Fibroblast of skin of abdomen (primary cell): ENCODE data around the gene SLC15A2. TPM values are rescaled to one million over a fixed set of nuclear protein-coding genes. Genes with fewer than 3 reads are reported as not detected.
"Not testable (repeated sequence)": the region's sequence is repeated elsewhere in the genome, so short reads cannot be mapped to it uniquely, and the experiment has no call there.

ENCODE experiments used
- DNase-seq: peaks from one replicate; pipeline ENCODE4 v3.0.0-alpha.2; 2013
- polyA plus RNA-seq, 2 experiments: library from polyadenylated mRNA; unstranded; fragments of 120-200 nt; gene quantifications; one replicate each; pipeline ENCODE4 v1.2.1, GENCODE V29; 2013; ENCODE audit not compliant: insufficient read length in 2 of 2

SLC15A2 gene
- polyA plus RNA-seq (2013, experiment 1 of 2; ENCODE audit: insufficient read length): 0.32 TPM
- 0.16 TPM for polyA plus RNA-seq (2013, experiment 2 of 2; ENCODE audit: insufficient read length)

- no peak for DNase-seq
These were observed at the start of gene SLC15A2 for GRCh38 chr3:121894301-121894990. Gene SLC15A2 (plus strand): TSS chr3:121894401. CDS start chr3:121894477, 76 bp downstream.

- no peak for DNase-seq
These were observed 49.3 kb upstream of the SLC15A2 start for GRCh38 chr3:121844892-121845291.

GRCh38 chr3:121852256-121852655, 41.9 kb upstream of the SLC15A2 start:
- no peak for DNase-seq

GRCh38 chr3:121855555-121855954, 38.6 kb upstream of the SLC15A2 start:
- no peak for DNase-seq

- DNase-seq: not testable (repeated sequence)
These were observed 36.4 kb upstream of the SLC15A2 start for GRCh38 chr3:121857778-121858177.

- DNase-seq: not testable (repeated sequence)
These were observed 31.0 kb upstream of the SLC15A2 start for GRCh38 chr3:121863247-121863646.

GRCh38 chr3:121863801-121864200, 30.4 kb upstream of the SLC15A2 start:
- no peak for DNase-seq

GRCh38 chr3:121869736-121870135, 24.5 kb upstream of the SLC15A2 start:
- DNase-seq: no peak

- no peak for DNase-seq
These were observed 23.5 kb upstream of the SLC15A2 start for GRCh38 chr3:121870717-121871116.

GRCh38 chr3:121871430-121871829, 22.8 kb upstream of the SLC15A2 start:
- no peak for DNase-seq

GRCh38 chr3:121878411-121878810, 15.8 kb upstream of the SLC15A2 start:
- DNase-seq: no peak

- peak; percentile 7 for DNase-seq
These were observed 10.7 kb upstream of the SLC15A2 start for GRCh38 chr3:121883507-121883906.

GRCh38 chr3:121885386-121885785, 8.8 kb upstream of the SLC15A2 start:
- DNase-seq: no peak

- DNase-seq: no peak
These were observed 920 bp downstream of the SLC15A2 start for GRCh38 chr3:121895121-121895520.

GRCh38 chr3:121895736-121896135, 1.5 kb downstream of the SLC15A2 start:
- no peak for DNase-seq

GRCh38 chr3:121896823-121897222, 2.6 kb downstream of the SLC15A2 start:
- DNase-seq: no peak

- DNase-seq: no peak
These were observed 3.1 kb downstream of the SLC15A2 start for GRCh38 chr3:121897296-121897695.

- no peak for DNase-seq
These were observed 19.2 kb downstream of the SLC15A2 start for GRCh38 chr3:121913305-121913990.

GRCh38 chr3:121914081-121914998, 20.1 kb downstream of the SLC15A2 start:
- peak; percentile 5 for DNase-seq

- DNase-seq: no peak
These were observed 22.0 kb downstream of the SLC15A2 start for GRCh38 chr3:121916189-121916588.

GRCh38 chr3:121918779-121919483, 24.7 kb downstream of the SLC15A2 start:
- peak; percentile 3 for DNase-seq

- no peak for DNase-seq
These were observed 30.5 kb downstream of the SLC15A2 start for GRCh38 chr3:121924734-121925133.
